Testis (tissue), 3 donors: ENCODE measurements around the gene FBF1. TPM values are rescaled to one million over a fixed set of nuclear protein-coding genes. Genes with fewer than 3 reads are reported as not detected.
"Not testable (repeated sequence)": the region's sequence is repeated elsewhere in the genome, so short reads cannot be mapped to it uniquely, and the experiment has no call there.

Experiments
- DNase-seq: peaks from one replicate; pipeline ENCODE4 v3.0.0-alpha.2; 2019
- H3K27ac ChIP-seq, 2 donors: fragments of 200-600 bp; sonication (generic); one replicate each; pipeline ENCODE4 v1.5.1; 2019
- H3K27me3 ChIP-seq: fragments of 200-600 bp; sonication (generic); one replicate; pipeline ENCODE4 v1.5.1; 2019
- H3K36me3 ChIP-seq: fragments of 200-600 bp; sonication (generic); one replicate; pipeline ENCODE4 v1.5.1; 2017; ENCODE audit warnings: low read depth; ENCODE audit errors: missing control alignments
- H3K4me1 ChIP-seq: fragments of 200-600 bp; sonication (generic); one replicate; pipeline ENCODE4 v1.5.1; 2019
- H3K4me3 ChIP-seq, 2 donors: fragments of 200-600 bp; sonication (generic); one replicate each; pipeline ENCODE4 v1.5.1; 2017 to 2019
- H3K9me3 ChIP-seq: fragments of 200-600 bp; sonication (generic); one replicate; pipeline ENCODE4 v1.5.1; 2017
- CTCF ChIP-seq, 3 experiments: fragments of 450-650 bp in 2 of 3; fragments of 200-600 bp in 1 of 3; sonication (generic) in 1 of 3; IDR thresholded peaks; one replicate each; pipeline ENCODE4 v1.5.1; 2016 to 2019; ENCODE audit warnings: antibody characterized with exemption in 3 of 3, mild to moderate bottlenecking in 2 of 3, moderate library complexity in 1 of 3
- POLR2A ChIP-seq: fragments of 450-650 bp; IDR thresholded peaks from one replicate; pipeline ENCODE4 v1.6.1; 2017; ENCODE audit warnings: antibody characterized with exemption, mild to moderate bottlenecking, moderate library complexity
- WGBS, 2 donors: methylation state at CpG; one replicate each; pipeline ENCODE4 v1.1.5; 2018; 5-methylcytosine and 5-hydroxymethylcytosine counted together
- intact Hi-C: fragments of 100-400 bp; cut with DNase I; formaldehyde crosslinking; loops from one replicate; pipeline ENCODE4 v1.15.1; 2023; ENCODE audit warnings: low total_unique reads
- polyA plus RNA-seq: library from polyadenylated mRNA; stranded (reverse); fragments of 350-450 nt; fragmentation: Illumina TruSeq; extraction: RNeasy Lipid Tissue Mini Kit (QIAGEN cat#74804); gene quantifications from one replicate; pipeline ENCODE4 v1.2.3, GENCODE V29; 2014; ENCODE audit warnings: low read depth, low replicate concordance; ENCODE audit not compliant: insufficient read depth
- total RNA-seq, 2 donors: library from RNA; depleted of rRNA; stranded (reverse); fragments of >200 nt; gene quantifications; one replicate each; pipeline ENCODE4 v1.2.3, GENCODE V29; 2016

Gene FBF1
- total and polyA plus RNA-seq, 3 donors from 2014 or later = 81.1 to 119 (median 85.4) TPM

GRCh38 chr17:75874323-75875181, 66.3 kb downstream of the FBF1 start:
- DNase-seq = no peak
- WGBS, 2 donors = 70 to 80% methylated on average over 33 to 38 of the region's 38 CpGs
- Histone ChIP-seq H3K27me3 (no peaks in the 10 kb centered on the region), H3K4me3 (no peak overlapping the region), H3K4me1 (peaks cover 70% of the 10 kb centered on the region), H3K9me3 (no peaks in the 10 kb centered on the region), H3K27ac (peak overlapping the region; percentile 90 to 93), H3K36me3 (no peaks in the 10 kb centered on the region)
- intact Hi-C loops = no loop called here
- TF ChIP-seq CTCF (IDR thresholded peaks at IDR 0.05) = no peak
- no peak for TF ChIP-seq POLR2A

- peak; percentile 54 for DNase-seq
- intact Hi-C loops = no loop called here
- H3K36me3 ChIP-seq = no peaks in the 10 kb centered on the region
- no peak for TF ChIP-seq POLR2A
- no peak for TF ChIP-seq CTCF (IDR thresholded peaks at IDR 0.05)
- no peaks in the 10 kb centered on the region for H3K27me3 ChIP-seq
- H3K4me3 ChIP-seq = no peak overlapping the region
- H3K4me1 ChIP-seq = peaks cover 78% of the 10 kb centered on the region
- no peaks in the 10 kb centered on the region for H3K9me3 ChIP-seq
- peak overlapping the region; percentile 90 to 93 for H3K27ac ChIP-seq
- WGBS, 2 donors = 37 to 56% methylated on average over 7 to 11 of the region's 11 CpGs
Measured at GRCh38 chr17:75873587-75874322, 67.1 kb downstream of the FBF1 start.

- Histone ChIP-seq H3K27me3 (no peaks in the 10 kb centered on the region), H3K4me3 (no peak overlapping the region), H3K27ac (peak overlapping the region; percentile 90 to 93), H3K36me3 (no peaks in the 10 kb centered on the region), H3K9me3 (no peaks in the 10 kb centered on the region), H3K4me1 (peaks cover 80% of the 10 kb centered on the region)
- WGBS, 2 donors = 24 to 31% methylated on average over 7 to 13 of the region's 13 CpGs
- TF ChIP-seq CTCF (IDR thresholded peaks at IDR 0.05) (no peak), POLR2A (no peak)
- peak; percentile 92 for DNase-seq
- intact Hi-C loops = no loop called here
Measured at GRCh38 chr17:75872434-75873351, 68.1 kb downstream of the FBF1 start.

- WGBS, 2 donors = 71 to 73% methylated on average over 10 of the region's 10 CpGs
- H3K36me3 ChIP-seq, H3K9me3 ChIP-seq, intact Hi-C loops, H3K27me3 ChIP-seq, H3K4me3 ChIP-seq, DNase-seq: not testable (repeated sequence)
- peaks cover 56% of the 10 kb centered on the region for H3K4me1 ChIP-seq
- peak overlapping the region; percentile 73 to 90 for H3K27ac ChIP-seq
Measured at GRCh38 chr17:75870228-75870627, 70.6 kb downstream of the FBF1 start.
